Retinal pigment epithelial cell (primary cell): ENCODE measurements around the gene HOXB6.

Source experiments
- DNase-seq: peaks from one replicate; pipeline ENCODE4 v3.0.0-alpha.2; 2010; ENCODE audit warnings: low read depth
- H3K4me3 ChIP-seq: 2 replicates; pipeline ENCODE4 v1.5.1; 2011; ENCODE audit warnings: mild to moderate bottlenecking, low read length, control low read depth, moderate library complexity
- CTCF ChIP-seq: conservative IDR thresholded peaks from 2 replicates; pipeline ENCODE4 v1.5.1; 2011; ENCODE audit warnings: low read depth, low read length, control low read depth, inconsistent platforms

The HOXB6 gene

GRCh38 chr17:48609033-48609432 lies 4.2 kb upstream of the HOXB6 start:
- DNase-seq: no peak
- no peak for TF ChIP-seq CTCF
- no peak overlapping the region for H3K4me3 ChIP-seq

GRCh38 chr17:48608494-48608834 lies 3.7 kb upstream of the HOXB6 start:
- TF ChIP-seq CTCF: no peak
- H3K4me3 ChIP-seq: no peak overlapping the region

GRCh38 chr17:48606892-48607614 lies 2.3 kb upstream of the HOXB6 start:
- TF ChIP-seq CTCF: no peak
- H3K4me3 ChIP-seq: no peak overlapping the region

More at GRCh38 chr17:48608494-48608834, 3.7 kb upstream of the HOXB6 start:
- no peak for DNase-seq

GRCh38 chr17:48605991-48606891 lies 1.5 kb upstream of the HOXB6 start:
- no peak for DNase-seq
- no peak for TF ChIP-seq CTCF
- no peak overlapping the region for H3K4me3 ChIP-seq

More at GRCh38 chr17:48606892-48607614, 2.3 kb upstream of the HOXB6 start:
- DNase-seq: no peak

- H3K4me3 ChIP-seq: no peak overlapping the region
- no peak for TF ChIP-seq CTCF
- DNase-seq: no peak
These were observed 678 bp upstream of the HOXB6 start for GRCh38 chr17:48605409-48605919.

- H3K4me3 ChIP-seq: no peak overlapping the region
- TF ChIP-seq CTCF: no peak
- no peak for DNase-seq
These were observed 622 bp downstream of the HOXB6 start for GRCh38 chr17:48603959-48604769.
